Heart right ventricle (tissue), 16 donors: ENCODE measurements around the gene ADCY5. TPM values are rescaled to one million over a fixed set of nuclear protein-coding genes. Genes with fewer than 3 reads are reported as not detected.
A peak's percentile ranks its signal among the peaks of the same experiment; 100 is the strongest.
"Not testable (repeated sequence)": the region's sequence is repeated elsewhere in the genome, so short reads cannot be mapped to it uniquely, and the experiment has no call there.

ENCODE experiments used
- ATAC-seq, 8 donors: fragments of 200-7000 bp; cut with Tn5 transposase; one replicate each; pipeline ENCODE4 v1.9.1; 2020; ENCODE audit warnings: mild to moderate bottlenecking in 8 of 8, moderate library complexity in 8 of 8, moderate number of reproducible peaks in 1 of 8
- DNase-seq, 2 donors: peaks; one replicate each; pipeline ENCODE4 v3.0.0-alpha.2; 2020
- H3K27ac ChIP-seq, 10 donors: fragments of 200-600 bp; sonication (generic) in 2 of 10; one replicate each; pipeline versions ENCODE4 v1.5.0 to v1.8.0; 2020 to 2022; ENCODE audit warnings: mild to moderate bottlenecking in 3 of 10
- H3K27me3 ChIP-seq, 7 donors: fragments of 200-600 bp; one replicate each; pipeline ENCODE4 v1.8.0; 2021 to 2022; ENCODE audit warnings: mild to moderate bottlenecking in 2 of 7
- H3K36me3 ChIP-seq, 9 donors: fragments of 200-600 bp; sonication (generic) in 1 of 9; one replicate each; pipeline versions ENCODE4 v1.5.0 to v1.8.0; 2020 to 2022; ENCODE audit warnings: mild to moderate bottlenecking in 2 of 9
- H3K4me1 ChIP-seq, 9 donors: fragments of 200-600 bp; sonication (generic) in 1 of 9; one replicate each; pipeline versions ENCODE4 v1.5.0 to v1.8.0; 2020 to 2022; ENCODE audit warnings: mild to moderate bottlenecking in 4 of 9
- H3K4me3 ChIP-seq, 10 donors: fragments of 200-600 bp; sonication (generic) in 2 of 10; one replicate each; pipeline versions ENCODE4 v1.5.0 to v1.8.0; 2020 to 2022; ENCODE audit warnings: mild to moderate bottlenecking in 7 of 10, moderate library complexity in 2 of 10
- H3K9me3 ChIP-seq, 11 donors: fragments of 200-600 bp in 10 of 11; sonication (generic) in 2 of 11; one replicate each; pipeline versions ENCODE4 v1.5.0 to v1.8.0; 2013 to 2022; ENCODE audit warnings: mild to moderate bottlenecking in 2 of 11, control low read depth in 1 of 11, moderate library complexity in 1 of 11
- WGBS, 2 donors: extraction: QIAGEN DNeasy Blood & Tissue Kit; methylation state at CpG; one replicate each; pipeline ENCODE4 v1.1.7; 2013; ENCODE audit warnings: inconsistent platforms in 1 of 2; 5-methylcytosine and 5-hydroxymethylcytosine counted together
- intact Hi-C, 10 donors: fragments of 100-400 bp; cut with DNase I; formaldehyde crosslinking; loops; one replicate each; pipeline versions ENCODE4 v1.11.1 to v1.14.2; 2022
- polyA plus RNA-seq, 2 donors: library from polyadenylated mRNA; stranded (reverse); fragments of 200-250 nt; gene quantifications; one replicate each; pipeline ENCODE4 v1.2.3, GENCODE V29; 2013
- total RNA-seq, 10 donors: library from RNA; stranded (reverse); fragmentation: NEBNext Ultra II Directional in 3 of 10; extraction: Animal tissue kit (Norgen Biotek cat#: 25700) in 3 of 10; gene quantifications; one replicate each; pipeline versions ENCODE4 v1.2.1 to v1.2.4, GENCODE V29; 2021 to 2023
- TF ChIP-seq, protein P1 (sequence below), 9 donors: fragments of 200-600 bp; sonication (generic) in 2 of 9; IDR thresholded peaks; one replicate each; pipeline versions ENCODE4 v1.5.0 to v1.8.0; 2021 to 2022; ENCODE audit warnings: antibody characterized with exemption in 9 of 9, mild to moderate bottlenecking in 5 of 9, moderate library complexity in 1 of 9
- donor health status: Arrhythmogenic right ventricular cardiomyopathy.
- donor health status: ischemic (EF 13 %, LVEDD 7.1; RV severe dilation, severe dysfunction).
- donor health status: healthy with polysubstance abuse.
- donor health status: DM: no; HTN: yes; CAD: no.
- donor health status: DM: no; HTN: no; CAD: no.
- donor health status: ischemic (EF 25% LVEDD 6.9; RV normal size, moderate dysfunction).
- donor health status: ischemic (EF 25% LVEDD 5.7; RV mildly dilated, moderate dysfunction).
- donor health status: healthy.
- donor health status: DM: yes; HTN: yes; CAD: no.
- donor health status: Ischemic cardiomyopathy.
- donor health status: ischemic (EF 35%, LVEDD 5.7; RV mildly dilated, moderate dysfunction).
- donor health status: nonischemic (EF 11% LVEDD 7.7; RV severe dilation, severe dysfunction).
- donor health status: DM: yes; HTN: yes; CAD: no.
- donor health status: PGD.
- donor health status: ischemic (EF 29% LVEDD 5.4; RV normal size, mild dysfunction).
- donor health status: nonischemic (EF 23%, LVEDD 6.1; RV moderate dilation, normal function).

The ADCY5 gene
- total and polyA plus RNA-seq, 12 donors, result 37.2 to 245 (median 198) TPM

DNA sequence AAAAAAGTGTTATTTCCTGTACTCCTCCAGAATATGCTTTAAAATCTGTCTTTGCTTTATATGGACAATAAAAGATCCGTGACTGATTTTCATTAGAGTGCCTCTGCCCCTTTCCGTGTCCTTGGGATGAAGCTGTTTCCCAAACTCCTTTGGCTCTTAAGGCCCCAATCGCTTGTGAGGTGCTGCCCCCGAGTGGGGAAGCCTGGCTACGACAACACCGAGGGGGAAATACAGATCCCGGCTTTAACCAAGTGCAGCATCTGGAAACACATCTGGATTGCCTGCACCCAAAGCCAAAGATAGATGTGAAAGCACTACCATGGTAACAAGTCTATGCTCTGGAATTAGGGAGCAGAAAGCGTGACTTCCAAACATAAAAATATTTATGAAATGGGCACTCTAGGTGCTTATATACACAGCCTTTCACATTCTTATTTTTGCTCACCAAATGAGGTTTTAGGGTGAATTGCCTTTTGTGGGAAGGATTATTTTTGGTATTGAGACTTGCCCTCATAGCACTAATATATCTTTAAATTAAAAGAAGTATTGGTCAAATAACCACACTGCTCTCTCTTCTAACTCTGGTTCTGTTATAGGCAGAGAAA lies 40.6 kb upstream of the ADCY5 start:
- no peaks in the 10 kb centered on the region for H3K9me3 ChIP-seq
- peak overlapping the region in 2 of 10 donors; percentile 0 to 8 for H3K4me3 ChIP-seq
- TF ChIP-seq, protein P1, sequence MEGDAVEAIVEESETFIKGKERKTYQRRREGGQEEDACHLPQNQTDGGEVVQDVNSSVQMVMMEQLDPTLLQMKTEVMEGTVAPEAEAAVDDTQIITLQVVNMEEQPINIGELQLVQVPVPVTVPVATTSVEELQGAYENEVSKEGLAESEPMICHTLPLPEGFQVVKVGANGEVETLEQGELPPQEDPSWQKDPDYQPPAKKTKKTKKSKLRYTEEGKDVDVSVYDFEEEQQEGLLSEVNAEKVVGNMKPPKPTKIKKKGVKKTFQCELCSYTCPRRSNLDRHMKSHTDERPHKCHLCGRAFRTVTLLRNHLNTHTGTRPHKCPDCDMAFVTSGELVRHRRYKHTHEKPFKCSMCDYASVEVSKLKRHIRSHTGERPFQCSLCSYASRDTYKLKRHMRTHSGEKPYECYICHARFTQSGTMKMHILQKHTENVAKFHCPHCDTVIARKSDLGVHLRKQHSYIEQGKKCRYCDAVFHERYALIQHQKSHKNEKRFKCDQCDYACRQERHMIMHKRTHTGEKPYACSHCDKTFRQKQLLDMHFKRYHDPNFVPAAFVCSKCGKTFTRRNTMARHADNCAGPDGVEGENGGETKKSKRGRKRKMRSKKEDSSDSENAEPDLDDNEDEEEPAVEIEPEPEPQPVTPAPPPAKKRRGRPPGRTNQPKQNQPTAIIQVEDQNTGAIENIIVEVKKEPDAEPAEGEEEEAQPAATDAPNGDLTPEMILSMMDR (IDR thresholded peaks at IDR 0.05), result peak; percentile 61 to 91 (median 88)
- intact Hi-C loops, result loop anchor here (1.0 to 10.0 kb wide), 8 partner anchors 37 to 161 kb away; partner anchors contain the start of gene ADCY5 (in 4 of the 10)
- WGBS, 2 donors, result 6 to 8% methylated on average over 8 of the region's 8 CpGs
- peak overlapping the region in 7 of 10 donors; percentile 31 to 74 (median 68) for H3K27ac ChIP-seq
- peaks cover 0 to 52% (median 7%) of the 10 kb centered on the region in 9 donors for H3K4me1 ChIP-seq
- peak; percentile 76 to 80 for DNase-seq
- no peaks in the 10 kb centered on the region for H3K27me3 ChIP-seq
- peaks cover 0 to 30% (median 0%) of the 10 kb centered on the region in 9 donors for H3K36me3 ChIP-seq
- peak; percentile 75 to 90 (median 85) for ATAC-seq

DNA sequence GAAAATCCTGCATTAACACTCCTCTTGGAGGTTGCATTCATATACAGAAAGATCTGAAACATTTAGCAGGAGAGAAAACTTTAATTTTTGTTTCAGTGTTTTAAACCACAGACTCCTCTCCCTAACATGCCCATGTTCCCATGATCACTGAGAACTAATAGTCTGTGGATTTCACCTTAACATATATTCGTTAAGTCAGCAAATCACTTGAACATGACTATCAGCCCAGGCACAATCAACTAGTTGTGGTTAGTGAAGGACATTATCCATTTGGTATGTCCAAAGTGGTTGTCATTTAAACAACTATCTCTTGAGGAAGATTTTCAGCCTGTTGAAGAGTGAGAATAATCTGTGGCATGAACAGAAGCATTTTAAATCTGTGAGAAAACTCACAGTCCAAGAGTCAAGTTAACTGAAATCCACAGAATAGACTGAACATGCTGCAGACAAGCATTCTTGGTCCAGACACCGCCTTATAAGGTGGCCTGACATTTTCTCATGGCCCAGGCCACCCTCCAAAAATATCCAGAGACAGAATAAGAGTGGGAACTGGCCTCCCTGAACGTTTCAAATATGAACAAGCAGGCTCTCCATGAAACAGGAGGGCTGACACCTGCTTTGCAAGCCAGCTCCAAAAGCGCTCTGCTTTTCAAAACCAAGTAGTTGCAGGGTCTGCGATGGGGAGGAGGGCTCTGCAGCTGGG lies 39.9 kb upstream of the ADCY5 start:
- Histone ChIP-seq H3K27ac (peak overlapping the region in 9 of 10 donors; percentile 10 to 74 (median 59)), H3K36me3 (peaks cover 0 to 23% (median 0%) of the 10 kb centered on the region in 9 donors), H3K9me3 (no peaks in the 10 kb centered on the region), H3K27me3 (no peaks in the 10 kb centered on the region), H3K4me1 (peaks cover 0 to 47% (median 7%) of the 10 kb centered on the region in 9 donors), H3K4me3 (peak overlapping the region in 2 of 10 donors; percentile 0 to 8)
- ATAC-seq, result peak; percentile 39 to 83 (median 63)
- DNase-seq, result no peak
- intact Hi-C loops, result loop anchor here in 9 of 10 donors (1.0 to 5.0 kb wide), 7 partner anchors 36 to 160 kb away; partner anchors contain the start of gene ADCY5 (in 3 of the 9)
- TF ChIP-seq, protein P1 (IDR thresholded peaks at IDR 0.05), result no peak
- WGBS, 2 donors, result 58 to 59% methylated on average over 5 of the region's 5 CpGs

DNA sequence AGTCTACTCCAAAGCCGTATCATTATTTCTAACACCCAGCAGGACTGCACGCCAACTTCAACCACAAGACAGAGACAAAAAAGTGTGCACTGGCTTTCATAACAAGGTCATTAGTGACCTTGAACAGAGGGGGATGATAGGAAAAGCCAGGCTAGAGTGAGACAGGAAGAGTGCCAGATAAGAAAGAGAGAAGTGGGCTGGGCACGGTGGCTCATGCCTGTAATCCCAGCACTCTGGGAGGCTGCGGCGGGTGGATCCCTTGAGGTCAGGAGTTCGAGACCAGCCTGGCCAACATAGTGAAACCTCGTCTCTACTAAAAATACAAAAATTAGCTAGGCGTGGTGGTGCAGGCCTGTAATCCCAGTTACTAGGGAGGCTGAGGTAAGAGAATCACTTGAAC lies 38.2 kb upstream of the ADCY5 start:
- intact Hi-C loops, result loop anchor here in 5 of 10 donors (5.0 kb wide), 2 partner anchors 35 to 40 kb away; partner anchors contain the start of gene ADCY5 (in 2 of the 5)
- not testable (repeated sequence) for H3K4me3 ChIP-seq, H3K27me3 ChIP-seq, H3K9me3 ChIP-seq, DNase-seq
- 48 to 58% methylated on average over 8 of the region's 8 CpGs for WGBS, 2 donors
- peaks cover 0 to 12% (median 0%) of the 10 kb centered on the region in 9 donors for H3K36me3 ChIP-seq
- peak in 7 of 8 donors; percentile 29 to 54 (median 39) for ATAC-seq
- peaks cover 0 to 33% (median 7%) of the 10 kb centered on the region in 9 donors for H3K4me1 ChIP-seq
- peak overlapping the region in 6 of 10 donors; percentile 13 to 74 (median 48) for H3K27ac ChIP-seq

DNA sequence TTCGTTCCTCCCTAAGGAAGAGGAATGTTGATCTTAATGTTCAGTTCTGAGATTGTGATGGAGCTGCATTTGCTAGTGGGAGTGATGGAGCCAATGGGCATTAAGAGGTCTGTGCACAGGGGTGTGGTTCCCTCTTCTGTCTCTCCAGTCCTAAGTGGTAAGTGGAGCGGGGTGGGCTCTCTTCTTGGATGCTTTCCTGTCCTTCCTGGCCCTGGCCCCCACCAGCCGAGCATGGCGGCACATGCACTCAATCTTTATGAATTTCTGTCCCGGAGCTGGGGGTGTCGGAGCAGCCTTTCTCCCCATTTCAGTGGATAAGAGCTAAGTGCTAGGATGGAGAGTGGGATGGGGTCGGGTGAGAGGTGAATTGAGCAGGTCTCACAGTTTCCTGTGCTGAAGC lies 37.6 kb upstream of the ADCY5 start:
- DNase-seq (no peak), ATAC-seq (no peak)
- Histone ChIP-seq H3K27me3 (no peaks in the 10 kb centered on the region), H3K27ac (peak overlapping the region in 5 of 10 donors; percentile 13 to 74 (median 59)), H3K9me3 (no peaks in the 10 kb centered on the region), H3K36me3 (peaks cover 0 to 11% (median 0%) of the 10 kb centered on the region in 9 donors), H3K4me3 (no peak overlapping the region), H3K4me1 (peaks cover 0 to 32% (median 6%) of the 10 kb centered on the region in 9 donors)
- TF ChIP-seq, protein P1 (IDR thresholded peaks at IDR 0.05), result no peak
- WGBS, 2 donors, result 84 to 87% methylated on average over 7 of the region's 7 CpGs
- intact Hi-C loops, result loop anchor here in 5 of 10 donors (5.0 kb wide), 2 partner anchors 34 to 39 kb away; partner anchors contain the start of gene ADCY5 (in 2 of the 5)
